C4-2B (cell line): ENCODE measurements around the gene RPH3AL.

Source experiments
- CTCF ChIP-seq: fragments of 450-650 bp; conservative IDR thresholded peaks from 2 replicates; pipeline ENCODE4 v1.5.1; 2017; ENCODE audit warnings: mild to moderate bottlenecking
- ZFX ChIP-seq: fragments of 450-650 bp; IDR thresholded peaks from 2 replicates; pipeline ENCODE4 v1.6.1; 2017

- no peak for TF ChIP-seq CTCF
- no peak for TF ChIP-seq ZFX
Observed at GRCh38 chr17:336110-337021, 16.2 kb downstream of the RPH3AL start.
